Measurements from ENCODE around the gene DAPK2.
"Not testable (repeated sequence)": the region's sequence is repeated elsewhere in the genome, so short reads cannot be mapped to it uniquely, and the experiment has no call there.

The DAPK2 gene

GRCh38 chr15:64070965-64071851, 24.9 kb upstream of the DAPK2 start:
- H3K36me3 Mint-ChIP-seq (ENCODE audit: low read depth): peaks cover 27% of the 10 kb centered on the region
- no peak overlapping the region for H3K4me3 Mint-ChIP-seq
- peaks cover 14% of the 10 kb centered on the region for H3K4me1 Mint-ChIP-seq (ENCODE audit: low read depth)
- DNase-seq (ENCODE audit: low spot score): no peak
- no peak overlapping the region for H3K27ac Mint-ChIP-seq
- no peaks in the 10 kb centered on the region for H3K9me3 Mint-ChIP-seq
- no peaks in the 10 kb centered on the region for H3K27me3 Mint-ChIP-seq (ENCODE audit: low read depth)

GRCh38 chr15:64070106-64070505, 23.8 kb upstream of the DAPK2 start:
- peaks cover 23% of the 10 kb centered on the region for H3K36me3 Mint-ChIP-seq (ENCODE audit: low read depth)
- H3K27me3 Mint-ChIP-seq (ENCODE audit: low read depth): no peaks in the 10 kb centered on the region
- no peak for DNase-seq (ENCODE audit: low spot score)
- no peak overlapping the region for H3K4me3 Mint-ChIP-seq
- no peaks in the 10 kb centered on the region for H3K9me3 Mint-ChIP-seq
- H3K27ac Mint-ChIP-seq: no peak overlapping the region
- H3K4me1 Mint-ChIP-seq (ENCODE audit: low read depth): peaks cover 11% of the 10 kb centered on the region

- Mint-ChIP-seq H3K27me3 (ENCODE audit: low read depth) (no peaks in the 10 kb centered on the region), H3K27ac (no peak overlapping the region), H3K36me3 (ENCODE audit: low read depth) (peaks cover 16% of the 10 kb centered on the region), H3K4me1 (ENCODE audit: low read depth) (peaks cover 11% of the 10 kb centered on the region), H3K4me3 (no peak overlapping the region), H3K9me3 (no peaks in the 10 kb centered on the region)
- no peak for DNase-seq (ENCODE audit: low spot score)
Observed at GRCh38 chr15:64068133-64068532, 21.8 kb upstream of the DAPK2 start.

- DNase-seq (ENCODE audit: low spot score): peak; percentile 58
- no peaks in the 10 kb centered on the region for H3K9me3 Mint-ChIP-seq
- H3K4me3 Mint-ChIP-seq: no peak overlapping the region
- no peaks in the 10 kb centered on the region for H3K27me3 Mint-ChIP-seq (ENCODE audit: low read depth)
- H3K27ac Mint-ChIP-seq: no peak overlapping the region
- peaks cover 11% of the 10 kb centered on the region for H3K4me1 Mint-ChIP-seq (ENCODE audit: low read depth)
- peaks cover 13% of the 10 kb centered on the region for H3K36me3 Mint-ChIP-seq (ENCODE audit: low read depth)
Observed at GRCh38 chr15:64067564-64068030, 21.3 kb upstream of the DAPK2 start.

GRCh38 chr15:64066451-64066850, 20.2 kb upstream of the DAPK2 start:
- DNase-seq (ENCODE audit: low spot score): no peak
- Mint-ChIP-seq H3K4me3 (no peak overlapping the region), H3K27me3 (ENCODE audit: low read depth) (no peaks in the 10 kb centered on the region), H3K27ac (no peak overlapping the region), H3K9me3 (no peaks in the 10 kb centered on the region), H3K4me1 (ENCODE audit: low read depth) (peaks cover 11% of the 10 kb centered on the region), H3K36me3 (ENCODE audit: low read depth) (peaks cover 5% of the 10 kb centered on the region)

GRCh38 chr15:64060716-64061115, 14.4 kb upstream of the DAPK2 start:
- no peak for DNase-seq (ENCODE audit: low spot score)
- Mint-ChIP-seq H3K4me1 (ENCODE audit: low read depth) (no peaks in the 10 kb centered on the region), H3K27ac (no peak overlapping the region), H3K36me3 (ENCODE audit: low read depth) (no peaks in the 10 kb centered on the region), H3K4me3 (no peak overlapping the region), H3K27me3 (ENCODE audit: low read depth) (peaks cover 5% of the 10 kb centered on the region), H3K9me3 (no peaks in the 10 kb centered on the region)

- DNase-seq (ENCODE audit: low spot score); H3K36me3 Mint-ChIP-seq (ENCODE audit: low read depth); H3K27me3 Mint-ChIP-seq (ENCODE audit: low read depth); H3K9me3 Mint-ChIP-seq; H3K4me3 Mint-ChIP-seq; H3K27ac Mint-ChIP-seq; H3K4me1 Mint-ChIP-seq (ENCODE audit: low read depth): not testable (repeated sequence)
Observed at GRCh38 chr15:64059104-64059503, 12.8 kb upstream of the DAPK2 start.

GRCh38 chr15:64058279-64058678, 12.0 kb upstream of the DAPK2 start:
- Mint-ChIP-seq H3K36me3 (ENCODE audit: low read depth) (no peaks in the 10 kb centered on the region), H3K27me3 (ENCODE audit: low read depth) (peaks cover 5% of the 10 kb centered on the region), H3K9me3 (no peaks in the 10 kb centered on the region), H3K4me1 (ENCODE audit: low read depth) (no peaks in the 10 kb centered on the region), H3K4me3 (no peak overlapping the region), H3K27ac (no peak overlapping the region)
- DNase-seq (ENCODE audit: low spot score): no peak

GRCh38 chr15:64053674-64054073, 7.4 kb upstream of the DAPK2 start:
- not testable (repeated sequence) for H3K9me3 Mint-ChIP-seq; H3K27ac Mint-ChIP-seq; DNase-seq (ENCODE audit: low spot score); H3K4me1 Mint-ChIP-seq (ENCODE audit: low read depth); H3K36me3 Mint-ChIP-seq (ENCODE audit: low read depth); H3K4me3 Mint-ChIP-seq; H3K27me3 Mint-ChIP-seq (ENCODE audit: low read depth)

GRCh38 chr15:64052925-64053491, 6.7 kb upstream of the DAPK2 start:
- DNase-seq (ENCODE audit: low spot score): no peak
- no peak overlapping the region for H3K4me3 Mint-ChIP-seq
- no peak overlapping the region for H3K27ac Mint-ChIP-seq
- H3K9me3 Mint-ChIP-seq: no peaks in the 10 kb centered on the region
- peaks cover 8% of the 10 kb centered on the region for H3K4me1 Mint-ChIP-seq (ENCODE audit: low read depth)
- H3K27me3 Mint-ChIP-seq (ENCODE audit: low read depth): peaks cover 9% of the 10 kb centered on the region
- no peaks in the 10 kb centered on the region for H3K36me3 Mint-ChIP-seq (ENCODE audit: low read depth)

- Mint-ChIP-seq H3K27ac (no peak overlapping the region), H3K36me3 (ENCODE audit: low read depth) (no peaks in the 10 kb centered on the region), H3K27me3 (ENCODE audit: low read depth) (peaks cover 21% of the 10 kb centered on the region), H3K4me3 (no peak overlapping the region), H3K4me1 (ENCODE audit: low read depth) (peaks cover 12% of the 10 kb centered on the region), H3K9me3 (no peaks in the 10 kb centered on the region)
- no peak for DNase-seq (ENCODE audit: low spot score)
Observed at GRCh38 chr15:64051407-64052259, 5.3 kb upstream of the DAPK2 start.

GRCh38 chr15:64051093-64051402, 4.8 kb upstream of the DAPK2 start:
- Mint-ChIP-seq H3K9me3 (no peaks in the 10 kb centered on the region), H3K4me3 (no peak overlapping the region), H3K36me3 (ENCODE audit: low read depth) (no peaks in the 10 kb centered on the region), H3K27ac (no peak overlapping the region), H3K27me3 (ENCODE audit: low read depth) (peaks cover 20% of the 10 kb centered on the region), H3K4me1 (ENCODE audit: low read depth) (peaks cover 13% of the 10 kb centered on the region)
- DNase-seq (ENCODE audit: low spot score): no peak

GRCh38 chr15:64050281-64051092, 4.2 kb upstream of the DAPK2 start:
- Mint-ChIP-seq H3K27ac (no peak overlapping the region), H3K27me3 (ENCODE audit: low read depth) (peaks cover 18% of the 10 kb centered on the region), H3K4me3 (no peak overlapping the region)

More at GRCh38 chr15:64050281-64051092, 4.2 kb upstream of the DAPK2 start:
- Mint-ChIP-seq H3K4me1 (ENCODE audit: low read depth) (peaks cover 13% of the 10 kb centered on the region), H3K36me3 (ENCODE audit: low read depth) (no peaks in the 10 kb centered on the region), H3K9me3 (no peaks in the 10 kb centered on the region)
- DNase-seq (ENCODE audit: low spot score): no peak
